ENCODE data around the gene LYPD6. TPM values are rescaled to one million over a fixed set of nuclear protein-coding genes. Genes with fewer than 3 reads are reported as not detected.
A peak's percentile ranks its signal among the peaks of the same experiment; 100 is the strongest.

Gene LYPD6
- total RNA-seq, 2 experiments from 2014 or later = not detected

DNA sequence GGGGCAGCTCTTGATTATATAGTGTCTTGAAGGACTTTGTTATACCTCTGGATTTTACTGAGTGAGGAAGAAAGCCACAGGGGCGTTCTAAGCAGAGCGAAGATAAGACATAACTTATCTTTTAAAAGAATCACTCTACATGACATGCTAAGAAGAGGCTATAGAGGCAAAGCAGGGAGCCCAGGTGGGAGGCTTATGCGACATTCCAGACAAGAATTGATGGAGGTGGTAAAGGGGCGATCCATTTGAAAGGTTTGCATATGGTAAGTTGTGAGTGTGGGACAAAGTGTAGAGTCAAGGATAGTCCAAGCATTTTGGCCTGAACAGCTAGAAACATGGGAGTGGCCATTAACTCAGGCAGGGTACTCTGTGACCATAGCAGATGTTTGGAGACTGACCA lies 49.8 kb downstream of the LYPD6 start:
- Mint-ChIP-seq H3K36me3 (ENCODE audit: low read depth) (no peaks in the 10 kb centered on the region), H3K27ac (no peak overlapping the region), H3K27me3 (peaks cover 3% of the 10 kb centered on the region), H3K4me1 (no peaks in the 10 kb centered on the region), H3K9me3 (ENCODE audit: low read depth) (no peaks in the 10 kb centered on the region), H3K4me3 (no peak overlapping the region)
- ChIA-PET POLR2A (no interaction called here), CTCF (no interaction called here)
- DNase-seq (no peak), ATAC-seq (no peak)
- intact Hi-C loops (cut with DNase I, micrococcal nuclease) = no loop called here

DNA sequence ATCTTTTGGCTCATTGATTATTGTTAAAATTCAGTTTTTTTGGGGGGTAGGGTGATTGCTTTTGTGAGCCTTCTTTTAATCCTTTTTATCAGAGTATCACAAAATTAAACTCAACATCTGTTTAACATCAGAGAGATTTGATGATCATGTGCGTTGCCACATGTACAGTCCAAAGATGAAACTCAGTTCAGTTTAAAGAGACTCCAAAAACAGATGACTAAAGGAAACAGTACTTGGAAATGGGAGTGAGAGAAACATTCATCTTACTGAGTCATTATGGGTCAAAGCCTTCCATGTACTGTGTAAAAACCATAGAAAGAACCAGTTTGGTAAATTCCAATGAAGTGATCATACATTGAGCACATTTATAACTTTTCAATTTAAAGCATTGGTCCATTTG lies 53.0 kb downstream of the LYPD6 start:
- peak; percentile 39 for ATAC-seq
- intact Hi-C loops (cut with DNase I, micrococcal nuclease) = no loop called here

DNA sequence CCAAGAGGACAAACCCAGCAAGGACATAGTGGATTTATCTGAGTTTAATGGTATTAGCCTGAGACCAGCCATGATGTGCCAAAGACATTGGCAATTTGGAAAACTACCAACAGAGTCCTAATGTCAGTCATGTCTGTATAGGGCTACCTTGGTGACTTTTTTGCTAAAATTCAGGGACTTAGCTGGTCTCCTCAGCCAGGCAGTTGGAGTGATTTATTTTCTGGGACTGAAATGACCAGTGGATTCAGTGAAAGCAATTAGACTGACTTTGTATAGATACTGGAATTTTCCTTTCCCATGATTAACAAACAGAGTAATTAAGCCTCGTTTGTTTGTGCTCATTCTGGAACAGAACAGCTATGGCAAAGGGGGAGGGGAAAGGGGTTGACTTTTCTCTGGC lies 55.0 kb downstream of the LYPD6 start:
- Mint-ChIP-seq H3K36me3 (ENCODE audit: low read depth) (no peaks in the 10 kb centered on the region), H3K27me3 (peaks cover 3% of the 10 kb centered on the region), H3K9me3 (ENCODE audit: low read depth) (no peaks in the 10 kb centered on the region), H3K4me1 (no peaks in the 10 kb centered on the region), H3K4me3 (no peak overlapping the region), H3K27ac (no peak overlapping the region)
- ATAC-seq (no peak), DNase-seq (no peak)
- intact Hi-C loops (cut with DNase I, micrococcal nuclease) = no loop called here
- ChIA-PET POLR2A (no interaction called here), CTCF (no interaction called here)

More for the DNA sequence above, 53.0 kb downstream of the LYPD6 start:
- CTCF ChIA-PET = no interaction called here
- no peaks in the 10 kb centered on the region for H3K4me1 Mint-ChIP-seq
- H3K9me3 Mint-ChIP-seq (ENCODE audit: low read depth) = no peaks in the 10 kb centered on the region
- POLR2A ChIA-PET = no interaction called here
- no peak overlapping the region for H3K4me3 Mint-ChIP-seq
- no peak for DNase-seq
- no peaks in the 10 kb centered on the region for H3K36me3 Mint-ChIP-seq (ENCODE audit: low read depth)
- no peak overlapping the region for H3K27ac Mint-ChIP-seq
- H3K27me3 Mint-ChIP-seq = peaks cover 3% of the 10 kb centered on the region

DNA sequence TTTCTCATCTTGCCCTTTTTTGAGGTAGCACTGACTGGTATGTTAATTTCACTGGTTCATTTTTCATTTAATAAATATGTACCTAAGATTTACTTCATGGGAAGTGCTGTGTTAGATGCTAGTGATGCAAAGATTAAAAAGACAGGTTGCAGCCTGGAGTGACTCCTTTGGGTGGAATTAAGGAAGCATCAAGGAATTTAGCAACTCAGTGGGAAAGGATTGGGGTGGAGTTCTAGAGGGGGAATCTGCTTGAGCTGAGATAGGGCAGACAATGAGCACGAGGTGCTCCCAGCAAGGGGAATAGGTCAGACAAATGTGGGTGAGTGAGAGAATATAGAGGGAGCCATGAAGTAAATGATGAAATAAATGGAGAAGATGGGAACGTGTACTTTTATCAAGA lies 57.0 kb downstream of the LYPD6 start:
- H3K36me3 Mint-ChIP-seq (ENCODE audit: low read depth) = no peaks in the 10 kb centered on the region
- H3K27me3 Mint-ChIP-seq = peaks cover 3% of the 10 kb centered on the region
- no peak for DNase-seq
- ChIA-PET POLR2A (no interaction called here), CTCF (no interaction called here)
- H3K4me1 Mint-ChIP-seq = no peaks in the 10 kb centered on the region
- intact Hi-C loops (cut with DNase I, micrococcal nuclease) = no loop called here
- ATAC-seq = no peak
- H3K27ac Mint-ChIP-seq = no peak overlapping the region
- no peaks in the 10 kb centered on the region for H3K9me3 Mint-ChIP-seq (ENCODE audit: low read depth)
- H3K4me3 Mint-ChIP-seq = no peak overlapping the region

- ChIA-PET CTCF (interaction anchor here (0.6 kb wide), 1 partner anchor 363 kb away, joined by 3 read pairs; no protein-coding TSS in a partner anchor), POLR2A (no interaction called here)
- Mint-ChIP-seq H3K27me3 (peaks cover 3% of the 10 kb centered on the region), H3K36me3 (ENCODE audit: low read depth) (no peaks in the 10 kb centered on the region), H3K4me1 (no peaks in the 10 kb centered on the region), H3K4me3 (no peak overlapping the region), H3K9me3 (ENCODE audit: low read depth) (no peaks in the 10 kb centered on the region), H3K27ac (no peak overlapping the region)
- DNase-seq = no peak
- intact Hi-C loops (cut with DNase I, micrococcal nuclease) = no loop called here
- ATAC-seq = no peak
Observed at GRCh38 chr2:149388120-149388816, 57.9 kb downstream of the LYPD6 start.

DNA sequence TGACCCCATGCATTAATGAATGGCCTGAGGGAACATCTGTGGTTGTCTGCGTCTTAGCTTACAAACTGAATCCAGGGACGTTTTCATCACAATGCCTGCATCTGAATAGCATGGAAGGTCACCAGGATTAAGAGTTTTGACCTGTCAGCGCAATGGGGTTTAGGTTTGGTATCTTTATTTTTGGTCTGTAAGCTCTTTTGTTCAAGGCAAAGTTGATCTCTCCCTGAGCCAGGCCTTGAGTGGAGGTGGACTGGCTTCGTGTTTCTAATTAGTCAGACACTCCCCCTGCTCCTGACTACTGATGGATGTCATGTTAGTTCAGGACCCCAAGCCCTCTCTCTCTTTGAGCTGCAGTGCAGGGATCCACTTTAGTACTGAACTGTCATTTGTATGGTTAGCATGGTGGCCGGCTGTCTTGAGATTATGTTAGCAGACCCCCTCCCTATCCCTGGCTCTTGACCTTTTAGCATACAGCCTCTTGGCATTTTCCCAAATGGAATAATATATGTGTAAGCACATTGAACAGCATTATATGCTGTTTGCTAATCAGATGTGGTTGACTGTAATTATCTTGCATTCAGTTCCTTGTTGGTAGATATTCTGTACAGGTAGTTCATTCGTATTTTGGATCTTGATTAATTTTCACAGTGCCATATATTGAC lies 59.2 kb downstream of the LYPD6 start:
- CTCF ChIA-PET = no interaction called here
- no peaks in the 10 kb centered on the region for H3K4me1 Mint-ChIP-seq
- peaks cover 3% of the 10 kb centered on the region for H3K27me3 Mint-ChIP-seq
- DNase-seq = no peak
- intact Hi-C loops (cut with DNase I, micrococcal nuclease) = no loop called here
- no peaks in the 10 kb centered on the region for H3K9me3 Mint-ChIP-seq (ENCODE audit: low read depth)
- no peak overlapping the region for H3K4me3 Mint-ChIP-seq
- H3K36me3 Mint-ChIP-seq (ENCODE audit: low read depth) = no peaks in the 10 kb centered on the region
- POLR2A ChIA-PET = no interaction called here
- ATAC-seq = no peak
- H3K27ac Mint-ChIP-seq = no peak overlapping the region

- no peak for ATAC-seq
- H3K36me3 Mint-ChIP-seq (ENCODE audit: low read depth) = no peaks in the 10 kb centered on the region
- POLR2A ChIA-PET = no interaction called here
- CTCF ChIA-PET = no interaction called here
- no peak overlapping the region for H3K27ac Mint-ChIP-seq
- no peak overlapping the region for H3K4me3 Mint-ChIP-seq
- no peaks in the 10 kb centered on the region for H3K4me1 Mint-ChIP-seq
- DNase-seq = no peak
- H3K27me3 Mint-ChIP-seq = peaks cover 8% of the 10 kb centered on the region
- H3K9me3 Mint-ChIP-seq (ENCODE audit: low read depth) = no peaks in the 10 kb centered on the region
- intact Hi-C loops (cut with DNase I, micrococcal nuclease) = no loop called here
Observed at GRCh38 chr2:149393614-149394013, 63.2 kb downstream of the LYPD6 start.

DNA sequence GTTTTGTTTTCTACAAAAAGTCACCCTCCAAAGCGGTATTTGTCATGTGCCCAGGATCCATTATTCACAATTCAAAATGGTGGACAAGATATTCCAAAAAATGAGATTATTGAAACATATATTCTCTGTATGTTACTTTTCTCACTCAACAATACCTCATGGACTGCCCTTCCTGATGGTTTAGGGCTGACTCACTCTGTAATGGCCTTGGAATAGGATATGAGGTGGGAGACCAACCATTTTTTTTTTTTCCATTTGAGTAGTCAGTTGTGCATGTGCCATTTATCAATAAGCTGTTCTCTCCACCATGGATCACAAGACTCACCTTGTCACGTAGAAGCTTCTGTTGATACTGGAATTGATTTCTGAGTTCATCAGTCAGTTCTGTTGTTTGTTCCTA lies 64.5 kb downstream of the LYPD6 start:
- no peak overlapping the region for H3K27ac Mint-ChIP-seq
- H3K4me3 Mint-ChIP-seq = no peak overlapping the region
- no peaks in the 10 kb centered on the region for H3K9me3 Mint-ChIP-seq (ENCODE audit: low read depth)
- ChIA-PET POLR2A (no interaction called here), CTCF (no interaction called here)
- H3K27me3 Mint-ChIP-seq = peaks cover 8% of the 10 kb centered on the region
- ATAC-seq = no peak
- no peaks in the 10 kb centered on the region for H3K36me3 Mint-ChIP-seq (ENCODE audit: low read depth)
- DNase-seq = no peak
- no peaks in the 10 kb centered on the region for H3K4me1 Mint-ChIP-seq
- intact Hi-C loops (cut with DNase I, micrococcal nuclease) = no loop called here

GRCh38 chr2:149399934-149400615 lies 69.7 kb downstream of the LYPD6 start:
- ChIA-PET CTCF (no interaction called here), POLR2A (no interaction called here)
- H3K36me3 Mint-ChIP-seq (ENCODE audit: low read depth) = no peaks in the 10 kb centered on the region
- H3K27me3 Mint-ChIP-seq = peaks cover 8% of the 10 kb centered on the region
- intact Hi-C loops (cut with DNase I, micrococcal nuclease) = no loop called here
- H3K9me3 Mint-ChIP-seq (ENCODE audit: low read depth) = no peaks in the 10 kb centered on the region
- DNase-seq = no peak
- no peaks in the 10 kb centered on the region for H3K4me1 Mint-ChIP-seq
- no peak for ATAC-seq
- no peak overlapping the region for H3K4me3 Mint-ChIP-seq
- no peak overlapping the region for H3K27ac Mint-ChIP-seq

- H3K27ac Mint-ChIP-seq = no peak overlapping the region
- H3K36me3 Mint-ChIP-seq (ENCODE audit: low read depth) = no peaks in the 10 kb centered on the region
- no peak overlapping the region for H3K4me3 Mint-ChIP-seq
- ChIA-PET POLR2A (no interaction called here), CTCF (no interaction called here)
- no peak for DNase-seq
- intact Hi-C loops (cut with DNase I, micrococcal nuclease) = no loop called here
- ATAC-seq = no peak
- H3K9me3 Mint-ChIP-seq (ENCODE audit: low read depth) = no peaks in the 10 kb centered on the region
- peaks cover 8% of the 10 kb centered on the region for H3K27me3 Mint-ChIP-seq
- H3K4me1 Mint-ChIP-seq = no peaks in the 10 kb centered on the region
Observed at GRCh38 chr2:149400997-149401396, 70.6 kb downstream of the LYPD6 start.

DNA sequence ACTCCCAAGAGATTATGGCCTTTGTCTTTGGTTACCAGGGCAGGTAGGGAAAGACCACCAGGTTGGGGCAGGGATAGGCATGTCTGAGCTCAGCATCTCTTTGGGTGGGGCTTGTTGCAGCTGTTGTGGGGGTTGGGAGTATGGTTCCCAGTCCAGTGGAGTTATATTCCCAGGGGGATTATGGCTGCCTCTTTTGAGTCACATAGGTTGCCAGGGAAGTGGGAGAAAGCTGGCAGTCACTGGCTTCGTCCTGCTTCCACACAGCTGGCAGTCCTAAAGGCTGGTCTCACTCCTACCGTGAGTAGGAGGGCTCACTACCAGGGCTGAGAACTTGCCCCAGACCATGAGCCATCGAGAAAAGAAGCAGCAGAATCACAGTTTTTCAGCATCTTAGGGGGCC lies 79.1 kb downstream of the LYPD6 start:
- Mint-ChIP-seq H3K27ac (no peak overlapping the region), H3K9me3 (ENCODE audit: low read depth) (no peaks in the 10 kb centered on the region), H3K27me3 (no peaks in the 10 kb centered on the region), H3K36me3 (ENCODE audit: low read depth) (no peaks in the 10 kb centered on the region), H3K4me3 (no peak overlapping the region), H3K4me1 (no peaks in the 10 kb centered on the region)
- ChIA-PET POLR2A (no interaction called here), CTCF (no interaction called here)
- DNase-seq (no peak), ATAC-seq (no peak)
- intact Hi-C loops (cut with DNase I, micrococcal nuclease) = no loop called here

GRCh38 chr2:149410701-149411484 lies 80.5 kb downstream of the LYPD6 start:
- CTCF ChIA-PET = no interaction called here
- H3K27me3 Mint-ChIP-seq = no peaks in the 10 kb centered on the region
- POLR2A ChIA-PET = interaction anchor here (0.6 kb wide), 1 partner anchor 831 kb away, joined by 3 read pairs; no protein-coding TSS in a partner anchor
- no peak overlapping the region for H3K27ac Mint-ChIP-seq
- intact Hi-C loops (cut with DNase I, micrococcal nuclease) = no loop called here
- ATAC-seq (no peak), DNase-seq (no peak)
- no peaks in the 10 kb centered on the region for H3K36me3 Mint-ChIP-seq (ENCODE audit: low read depth)
- H3K4me1 Mint-ChIP-seq = no peaks in the 10 kb centered on the region
- no peak overlapping the region for H3K4me3 Mint-ChIP-seq
- no peaks in the 10 kb centered on the region for H3K9me3 Mint-ChIP-seq (ENCODE audit: low read depth)
